ENCODE data around the gene MEGF6. TPM values are rescaled to one million over a fixed set of nuclear protein-coding genes. Genes with fewer than 3 reads are reported as not detected.

MEGF6 gene
- total and polyA plus RNA-seq, 2 donors (not counting 1 experiment from before 2014, with no cell fraction given) = 43.2 to 77.3 TPM

DNA sequence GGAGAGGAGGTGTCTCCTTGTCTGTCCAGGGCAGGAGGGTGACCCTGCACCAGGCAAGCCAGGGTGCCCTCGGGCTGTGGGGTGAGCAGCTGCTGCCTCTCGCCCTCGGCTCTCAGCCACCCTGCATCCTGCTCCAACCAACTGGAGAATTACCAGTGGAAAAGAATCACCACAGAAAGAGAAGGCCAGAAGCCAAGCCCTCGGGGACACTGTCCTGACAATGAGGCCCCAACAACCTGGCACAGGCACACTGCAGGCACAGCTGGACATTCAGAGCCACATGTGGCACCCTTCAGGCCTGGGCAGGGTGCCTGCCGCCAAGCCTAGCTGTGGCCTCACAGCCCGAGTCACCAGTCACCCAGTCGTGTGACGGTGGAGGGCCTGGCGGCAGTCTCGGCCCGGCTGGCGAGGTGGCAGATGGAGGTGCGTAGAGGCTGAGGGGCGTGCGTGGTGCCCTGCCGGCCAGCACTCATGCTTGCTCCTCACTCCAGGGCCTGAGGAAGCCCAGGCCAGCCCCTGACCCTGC lies 12.0 kb downstream of the MEGF6 start:
- CTCF ChIA-PET = no interaction called here
- no peaks in the 10 kb centered on the region for H3K36me3 ChIP-seq (replicated peaks in 1 of 2; ENCODE audit: control extremely low read depth in 1 of 2, control insufficient read depth in 1 of 2, extremely low read depth in 1 of 2, insufficient read depth in 2 of 2, low read length in 1 of 2)
- intact Hi-C loops (cut with micrococcal nuclease) = no loop called here
- H3K9me3 ChIP-seq (ENCODE audit: control extremely low read depth in 1 of 3, control insufficient read depth in 2 of 3, insufficient read depth in 1 of 3, low read length in 2 of 3) = peaks cover 0 to 2% (median 0%) of the 10 kb centered on the region in 3 donors
- Mint-ChIP-seq H3K4me1 (peaks cover 20% of the 10 kb centered on the region), H3K9me3 (ENCODE audit: insufficient read depth) (no peaks in the 10 kb centered on the region), H3K4me3 (no peak overlapping the region), H3K27ac (no peak overlapping the region), H3K27me3 (no peaks in the 10 kb centered on the region)
- H3K4me1 ChIP-seq (ENCODE audit: control insufficient read depth in 2 of 2, insufficient read depth in 2 of 2, low read length in 2 of 2) = peaks cover 22 to 28% of the 10 kb centered on the region in 2 donors
- POLR2A ChIA-PET = interaction anchor here (0.7 kb wide), 1 partner anchor 63 kb away, joined by 3 read pairs; no protein-coding TSS in a partner anchor
- DNase-seq (no peak), ATAC-seq (ENCODE audit: low read depth) (no peak)
- 81% methylated on average over 16 of the region's 16 CpGs for WGBS (ENCODE audit: insufficient coverage)
- H3K4me3 ChIP-seq (ENCODE audit: control extremely low read depth in 1 of 5, extremely low read depth in 1 of 5, insufficient read depth in 1 of 5, low read depth in 2 of 5, low read length in 4 of 5) = no peak overlapping the region
- H3K27me3 ChIP-seq (replicated peaks in 1 of 4; ENCODE audit: control extremely low read depth in 1 of 4, control insufficient read depth in 3 of 4, insufficient read depth in 4 of 4, low read length in 3 of 4) = peaks cover 0 to 2% (median 0%) of the 10 kb centered on the region in 4 experiments
- TF ChIP-seq, protein P1, sequence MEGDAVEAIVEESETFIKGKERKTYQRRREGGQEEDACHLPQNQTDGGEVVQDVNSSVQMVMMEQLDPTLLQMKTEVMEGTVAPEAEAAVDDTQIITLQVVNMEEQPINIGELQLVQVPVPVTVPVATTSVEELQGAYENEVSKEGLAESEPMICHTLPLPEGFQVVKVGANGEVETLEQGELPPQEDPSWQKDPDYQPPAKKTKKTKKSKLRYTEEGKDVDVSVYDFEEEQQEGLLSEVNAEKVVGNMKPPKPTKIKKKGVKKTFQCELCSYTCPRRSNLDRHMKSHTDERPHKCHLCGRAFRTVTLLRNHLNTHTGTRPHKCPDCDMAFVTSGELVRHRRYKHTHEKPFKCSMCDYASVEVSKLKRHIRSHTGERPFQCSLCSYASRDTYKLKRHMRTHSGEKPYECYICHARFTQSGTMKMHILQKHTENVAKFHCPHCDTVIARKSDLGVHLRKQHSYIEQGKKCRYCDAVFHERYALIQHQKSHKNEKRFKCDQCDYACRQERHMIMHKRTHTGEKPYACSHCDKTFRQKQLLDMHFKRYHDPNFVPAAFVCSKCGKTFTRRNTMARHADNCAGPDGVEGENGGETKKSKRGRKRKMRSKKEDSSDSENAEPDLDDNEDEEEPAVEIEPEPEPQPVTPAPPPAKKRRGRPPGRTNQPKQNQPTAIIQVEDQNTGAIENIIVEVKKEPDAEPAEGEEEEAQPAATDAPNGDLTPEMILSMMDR (IDR thresholded peaks at IDR 0.05) = no peak
- TF ChIP-seq EZH2 (IDR thresholded peaks at IDR 0.05; ENCODE audit: borderline replicate concordance, insufficient read depth, low read depth, low read length, poor library complexity, severe bottlenecking) = no peak
- no peak overlapping the region for H3K9ac ChIP-seq (ENCODE audit: low read length)
- no peaks in the 10 kb centered on the region for H3K79me2 ChIP-seq (ENCODE audit: control insufficient read depth, insufficient read depth, low read length)
- H2AFZ ChIP-seq (ENCODE audit: insufficient read depth, low read depth, low read length, poor library complexity, severe bottlenecking) = no peak overlapping the region
- H3K27ac ChIP-seq (ENCODE audit: low read length in 2 of 2) = no peak overlapping the region
- H4K20me1 ChIP-seq (ENCODE audit: control insufficient read depth, insufficient read depth, low read length, poor library complexity, severe bottlenecking) = no peaks in the 10 kb centered on the region
- peak overlapping the region; percentile 77 for H3K4me2 ChIP-seq (replicated peaks; ENCODE audit: low read depth, low read length, poor library complexity, severe bottlenecking)

DNA sequence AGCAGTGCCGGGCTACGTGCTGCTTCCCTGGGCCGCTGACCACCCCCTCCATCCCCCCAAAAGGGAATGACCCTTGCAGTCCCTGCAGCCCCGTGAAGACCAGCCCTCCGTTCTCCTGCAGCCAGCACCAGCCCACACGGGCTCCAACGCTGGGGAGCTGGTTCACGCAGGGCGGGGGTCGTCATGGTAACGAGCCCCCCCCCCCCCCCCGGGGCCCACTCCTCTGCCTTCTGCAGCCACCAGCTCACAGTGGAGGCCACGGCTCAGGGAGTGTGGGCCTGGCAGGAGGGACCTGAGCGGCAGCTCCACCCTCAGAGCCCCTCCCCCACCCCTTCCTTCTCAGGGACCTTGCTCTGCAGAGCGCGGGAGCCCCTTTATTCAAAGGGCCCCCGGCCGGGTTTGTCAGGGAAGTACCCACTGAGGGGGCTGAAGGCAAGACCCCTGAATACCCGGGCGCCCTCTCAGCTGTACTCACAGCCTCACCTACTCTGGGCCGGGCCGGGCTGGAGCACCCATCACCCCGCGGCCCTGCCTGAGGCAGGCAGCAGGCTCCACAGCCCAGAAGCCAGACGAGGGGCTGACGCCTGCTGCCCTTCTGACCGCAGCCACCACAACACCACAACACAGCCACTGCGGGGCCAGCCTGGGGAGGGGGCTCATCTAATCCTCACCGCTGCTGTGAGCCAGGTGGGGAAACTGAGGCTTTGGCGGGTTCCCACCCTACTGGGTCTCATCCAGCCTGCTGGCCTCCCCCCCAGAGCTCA lies 12.6 kb downstream of the MEGF6 start:
- no peaks in the 10 kb centered on the region for H3K9me3 ChIP-seq (ENCODE audit: control extremely low read depth in 1 of 3, control insufficient read depth in 2 of 3, insufficient read depth in 1 of 3, low read length in 2 of 3)
- TF ChIP-seq, protein P1 (IDR thresholded peaks at IDR 0.05) = no peak
- no peak for TF ChIP-seq EZH2 (IDR thresholded peaks at IDR 0.05; ENCODE audit: borderline replicate concordance, insufficient read depth, low read depth, low read length, poor library complexity, severe bottlenecking)
- no peaks in the 10 kb centered on the region for H3K9me3 Mint-ChIP-seq (ENCODE audit: insufficient read depth)
- WGBS (ENCODE audit: insufficient coverage) = 60% methylated on average over 23 of the region's 30 CpGs
- POLR2A ChIA-PET = interaction anchor here (0.6 to 0.7 kb wide), 3 partner anchors 64 to 256 kb away, joined by 3 to 4 read pairs (median 3); no protein-coding TSS in a partner anchor
- H3K36me3 ChIP-seq (replicated peaks in 1 of 2; ENCODE audit: control extremely low read depth in 1 of 2, control insufficient read depth in 1 of 2, extremely low read depth in 1 of 2, insufficient read depth in 2 of 2, low read length in 1 of 2) = no peaks in the 10 kb centered on the region
- peaks cover 24 to 31% of the 10 kb centered on the region in 2 donors for H3K4me1 ChIP-seq (ENCODE audit: control insufficient read depth in 2 of 2, insufficient read depth in 2 of 2, low read length in 2 of 2)
- H3K4me1 Mint-ChIP-seq = peaks cover 23% of the 10 kb centered on the region
- H3K4me2 ChIP-seq (replicated peaks; ENCODE audit: low read depth, low read length, poor library complexity, severe bottlenecking) = peak overlapping the region; percentile 77
- H3K9ac ChIP-seq (ENCODE audit: low read length) = peak overlapping the region; percentile 54
- peak overlapping the region; percentile 85 for H3K4me3 Mint-ChIP-seq
- H3K27me3 ChIP-seq (replicated peaks in 1 of 4; ENCODE audit: control extremely low read depth in 1 of 4, control insufficient read depth in 3 of 4, insufficient read depth in 4 of 4, low read length in 3 of 4) = peaks cover 0 to 2% (median 0%) of the 10 kb centered on the region in 4 experiments
- H3K27ac Mint-ChIP-seq = no peak overlapping the region
- intact Hi-C loops (cut with micrococcal nuclease) = no loop called here
- no peaks in the 10 kb centered on the region for H3K79me2 ChIP-seq (ENCODE audit: control insufficient read depth, insufficient read depth, low read length)
- peak overlapping the region in 1 of 5 experiments; percentile 45 for H3K4me3 ChIP-seq (ENCODE audit: control extremely low read depth in 1 of 5, extremely low read depth in 1 of 5, insufficient read depth in 1 of 5, low read depth in 2 of 5, low read length in 4 of 5)
- no peak for DNase-seq
- no peak overlapping the region for H3K27ac ChIP-seq (ENCODE audit: low read length in 2 of 2)
- ATAC-seq (ENCODE audit: low read depth) = no peak
- no peaks in the 10 kb centered on the region for H4K20me1 ChIP-seq (ENCODE audit: control insufficient read depth, insufficient read depth, low read length, poor library complexity, severe bottlenecking)
- CTCF ChIA-PET = interaction anchor here (1.6 kb wide), 1 partner anchor 24 kb away, joined by 3 read pairs; no protein-coding TSS in a partner anchor
- peak overlapping the region; percentile 52 for H2AFZ ChIP-seq (ENCODE audit: insufficient read depth, low read depth, low read length, poor library complexity, severe bottlenecking)
- H3K27me3 Mint-ChIP-seq = no peaks in the 10 kb centered on the region
